ENCODE results near the gene NDOR1. TPM values are rescaled to one million over a fixed set of nuclear protein-coding genes. Genes with fewer than 3 reads are reported as not detected.

Gene NDOR1
- total RNA-seq, 4 donors from 2014 or later: 9.4 to 20.1 (median 14.3) TPM

- TF ChIP-seq POLR2A (IDR thresholded peaks at IDR 0.05): no peak
- no peak for TF ChIP-seq EP300 (IDR thresholded peaks at IDR 0.05)
- TF ChIP-seq CTCF (IDR thresholded peaks at IDR 0.05): no peak
- Histone ChIP-seq H3K4me1 (peaks cover 13 to 88% (median 44%) of the 10 kb centered on the region in 4 donors), H3K27ac (peak overlapping the region in 3 of 4 donors; percentile 48 to 76 (median 65)), H3K9me3 (no peaks in the 10 kb centered on the region), H3K36me3 (no peaks in the 10 kb centered on the region), H3K27me3 (no peaks in the 10 kb centered on the region), H3K4me3 (peak overlapping the region; percentile 39 to 72 (median 54))
- 11 to 14% methylated on average over 7 to 30 of the region's 51 CpGs for whole genome bisulfite sequencing, 2 donors
- no peak for DNase-seq (ENCODE audit: low spot score in 2 of 2)
These were observed 5.9 kb upstream of the NDOR1 start for GRCh38 chr9:137199411-137200121.

- peaks cover 13 to 84% (median 48%) of the 10 kb centered on the region in 4 donors for H3K4me1 ChIP-seq
- WGBS, 2 donors: 0% methylated on average over 23 to 56 of the region's 118 CpGs
- no peaks in the 10 kb centered on the region for H3K9me3 ChIP-seq
- TF ChIP-seq CTCF (IDR thresholded peaks at IDR 0.05) (peak in 1 of 5 experiments; percentile 49), EP300 (IDR thresholded peaks at IDR 0.05) (peak in 1 of 2 donors; percentile 71), POLR2A (IDR thresholded peaks at IDR 0.05) (peak; percentile 46 to 88)
- no peaks in the 10 kb centered on the region for H3K27me3 ChIP-seq
- H3K4me3 ChIP-seq: peak within 1 kb of the TSS; percentile 54 to 72 (median 64)
- no peaks in the 10 kb centered on the region for H3K36me3 ChIP-seq
- H3K27ac ChIP-seq: peak within 1 kb of the TSS in 3 of 4 donors; percentile 81 to 88 (median 83)
- DNase-seq (ENCODE audit: low spot score in 2 of 2): peak; percentile 99
These were observed 4.9 kb upstream of the NDOR1 start, which contains the start of gene TPRN for GRCh38 chr9:137200311-137201204. TSS of gene TPRN (minus strand) at chr9:137200741. CDS start at chr9:137200711, 30 bp downstream.

GRCh38 chr9:137201205-137201868, 4.2 kb upstream of the NDOR1 start:
- Histone ChIP-seq H3K4me1 (peaks cover 13 to 82% (median 54%) of the 10 kb centered on the region in 4 donors), H3K27me3 (no peaks in the 10 kb centered on the region), H3K4me3 (peak overlapping the region; percentile 54 to 72 (median 64)), H3K36me3 (no peaks in the 10 kb centered on the region), H3K9me3 (no peaks in the 10 kb centered on the region), H3K27ac (peak overlapping the region in 3 of 4 donors; percentile 81 to 88 (median 83))
- WGBS, 2 donors: 11 to 21% methylated on average over 15 to 21 of the region's 23 CpGs
- no peak for TF ChIP-seq CTCF (IDR thresholded peaks at IDR 0.05)
- no peak for TF ChIP-seq POLR2A (IDR thresholded peaks at IDR 0.05)
- TF ChIP-seq EP300 (IDR thresholded peaks at IDR 0.05): no peak
- DNase-seq (ENCODE audit: low spot score in 2 of 2): no peak

- Histone ChIP-seq H3K9me3 (no peaks in the 10 kb centered on the region), H3K27ac (no peak overlapping the region), H3K4me1 (peaks cover 13 to 80% (median 59%) of the 10 kb centered on the region in 4 donors), H3K27me3 (no peaks in the 10 kb centered on the region), H3K4me3 (no peak overlapping the region), H3K36me3 (peaks cover 0 to 8% (median 0%) of the 10 kb centered on the region in 3 donors)
- TF ChIP-seq EP300 (IDR thresholded peaks at IDR 0.05): no peak
- TF ChIP-seq POLR2A (IDR thresholded peaks at IDR 0.05): no peak
- TF ChIP-seq CTCF (IDR thresholded peaks at IDR 0.05): no peak
- DNase-seq (ENCODE audit: low spot score in 2 of 2): no peak
- WGBS, 2 donors: 72 to 75% methylated on average over 8 of the region's 8 CpGs
These were observed 2.5 kb upstream of the NDOR1 start for GRCh38 chr9:137202966-137203365.
